ENCODE results near the gene CCDC136. TPM values are rescaled to one million over a fixed set of nuclear protein-coding genes. Genes with fewer than 3 reads are reported as not detected.

The CCDC136 gene
- total RNA-seq, 4 donors from 2014 or later = 0.61 to 15.8 (median 9.3) TPM

DNA sequence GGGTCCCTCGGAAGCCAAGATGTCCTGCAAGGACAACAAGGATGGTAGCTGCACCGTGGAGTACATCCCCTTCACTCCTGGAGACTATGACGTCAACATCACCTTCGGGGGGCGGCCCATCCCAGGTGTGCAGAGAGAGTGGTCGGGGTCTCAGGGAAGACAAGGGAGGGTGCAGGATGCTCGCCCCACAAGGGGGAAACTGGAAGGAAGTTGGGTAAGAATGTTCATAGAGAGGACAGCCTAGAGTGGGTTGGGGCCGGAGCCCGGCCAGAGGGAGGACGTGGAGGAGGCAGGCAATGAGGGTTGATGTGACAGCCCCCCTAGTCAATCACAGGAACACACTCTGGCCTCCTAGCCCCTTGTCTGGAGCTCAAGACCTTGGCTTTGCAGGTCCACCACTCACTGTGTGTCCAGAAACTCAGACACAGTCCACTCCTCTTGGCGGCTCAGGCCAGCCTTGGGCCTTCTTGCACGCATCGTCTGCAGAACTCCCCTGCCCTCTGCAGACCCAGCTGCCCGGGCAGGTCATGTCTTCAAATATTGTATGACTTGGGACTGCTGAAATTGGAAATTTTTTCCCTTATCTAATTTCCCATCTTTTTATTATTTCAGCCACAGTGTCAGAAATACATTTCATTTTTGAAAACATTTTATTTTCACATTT lies 55.1 kb downstream of the CCDC136 start:
- in situ Hi-C loops (cut with MboI; ENCODE audit: low sequenced_read_pairs in 4 of 4) (no loop called here), intact Hi-C loops (cut with DNase I; ENCODE audit: low total_unique reads) (no loop called here)
- peaks cover 6 to 13% of the 10 kb centered on the region in 2 donors for H3K4me1 ChIP-seq
- peaks cover 0 to 100% of the 10 kb centered on the region in 2 donors for H3K36me3 ChIP-seq
- no peaks in the 10 kb centered on the region for H3K9me3 ChIP-seq
- H3K27ac ChIP-seq = peak overlapping the region; percentile 92 to 99 (median 98)
- H3K4me3 ChIP-seq = no peak overlapping the region
- no peak for TF ChIP-seq POLR2A (IDR thresholded peaks at IDR 0.05)
- TF ChIP-seq, protein P1, sequence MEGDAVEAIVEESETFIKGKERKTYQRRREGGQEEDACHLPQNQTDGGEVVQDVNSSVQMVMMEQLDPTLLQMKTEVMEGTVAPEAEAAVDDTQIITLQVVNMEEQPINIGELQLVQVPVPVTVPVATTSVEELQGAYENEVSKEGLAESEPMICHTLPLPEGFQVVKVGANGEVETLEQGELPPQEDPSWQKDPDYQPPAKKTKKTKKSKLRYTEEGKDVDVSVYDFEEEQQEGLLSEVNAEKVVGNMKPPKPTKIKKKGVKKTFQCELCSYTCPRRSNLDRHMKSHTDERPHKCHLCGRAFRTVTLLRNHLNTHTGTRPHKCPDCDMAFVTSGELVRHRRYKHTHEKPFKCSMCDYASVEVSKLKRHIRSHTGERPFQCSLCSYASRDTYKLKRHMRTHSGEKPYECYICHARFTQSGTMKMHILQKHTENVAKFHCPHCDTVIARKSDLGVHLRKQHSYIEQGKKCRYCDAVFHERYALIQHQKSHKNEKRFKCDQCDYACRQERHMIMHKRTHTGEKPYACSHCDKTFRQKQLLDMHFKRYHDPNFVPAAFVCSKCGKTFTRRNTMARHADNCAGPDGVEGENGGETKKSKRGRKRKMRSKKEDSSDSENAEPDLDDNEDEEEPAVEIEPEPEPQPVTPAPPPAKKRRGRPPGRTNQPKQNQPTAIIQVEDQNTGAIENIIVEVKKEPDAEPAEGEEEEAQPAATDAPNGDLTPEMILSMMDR (IDR thresholded peaks at IDR 0.05 in 4 of 5, conservative IDR thresholded peaks at IDR 0.05 in 1 of 5) = no peak
- DNase-seq (no peak), ATAC-seq (no peak)
- H3K27me3 ChIP-seq = no peaks in the 10 kb centered on the region

DNA sequence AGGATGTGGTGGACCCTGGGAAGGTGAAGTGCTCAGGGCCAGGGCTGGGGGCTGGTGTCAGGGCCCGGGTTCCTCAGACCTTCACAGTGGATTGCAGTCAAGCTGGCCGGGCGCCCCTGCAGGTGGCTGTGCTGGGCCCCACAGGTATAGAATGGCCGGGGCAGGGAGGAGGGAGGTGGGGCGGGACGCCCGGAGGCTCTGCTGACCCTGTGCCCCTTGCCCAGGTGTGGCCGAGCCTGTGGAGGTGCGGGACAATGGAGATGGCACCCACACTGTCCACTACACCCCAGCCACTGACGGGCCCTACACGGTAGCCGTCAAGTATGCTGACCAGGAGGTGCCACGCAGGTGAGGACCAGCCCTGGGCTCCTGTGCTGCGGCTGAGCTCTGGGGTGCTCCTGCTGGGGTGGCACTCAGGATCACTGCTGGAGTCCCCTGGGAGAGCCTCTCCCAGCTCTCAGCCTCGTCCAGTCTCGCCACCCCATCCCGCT lies 56.0 kb downstream of the CCDC136 start:
- DNase-seq (no peak), ATAC-seq (no peak)
- no peak for TF ChIP-seq POLR2A (IDR thresholded peaks at IDR 0.05)
- TF ChIP-seq, protein P1 (IDR thresholded peaks at IDR 0.05 in 4 of 5, conservative IDR thresholded peaks at IDR 0.05 in 1 of 5) = no peak
- Histone ChIP-seq H3K27ac (peak overlapping the region; percentile 55 to 99 (median 96)), H3K4me3 (no peak overlapping the region), H3K36me3 (peaks cover 0 to 100% of the 10 kb centered on the region in 2 donors), H3K27me3 (no peaks in the 10 kb centered on the region), H3K4me1 (peaks cover 6 to 11% of the 10 kb centered on the region in 2 donors), H3K9me3 (no peaks in the 10 kb centered on the region)
- intact Hi-C loops (cut with DNase I; ENCODE audit: low total_unique reads) (no loop called here), in situ Hi-C loops (cut with MboI; ENCODE audit: low sequenced_read_pairs in 4 of 4) (no loop called here)

DNA sequence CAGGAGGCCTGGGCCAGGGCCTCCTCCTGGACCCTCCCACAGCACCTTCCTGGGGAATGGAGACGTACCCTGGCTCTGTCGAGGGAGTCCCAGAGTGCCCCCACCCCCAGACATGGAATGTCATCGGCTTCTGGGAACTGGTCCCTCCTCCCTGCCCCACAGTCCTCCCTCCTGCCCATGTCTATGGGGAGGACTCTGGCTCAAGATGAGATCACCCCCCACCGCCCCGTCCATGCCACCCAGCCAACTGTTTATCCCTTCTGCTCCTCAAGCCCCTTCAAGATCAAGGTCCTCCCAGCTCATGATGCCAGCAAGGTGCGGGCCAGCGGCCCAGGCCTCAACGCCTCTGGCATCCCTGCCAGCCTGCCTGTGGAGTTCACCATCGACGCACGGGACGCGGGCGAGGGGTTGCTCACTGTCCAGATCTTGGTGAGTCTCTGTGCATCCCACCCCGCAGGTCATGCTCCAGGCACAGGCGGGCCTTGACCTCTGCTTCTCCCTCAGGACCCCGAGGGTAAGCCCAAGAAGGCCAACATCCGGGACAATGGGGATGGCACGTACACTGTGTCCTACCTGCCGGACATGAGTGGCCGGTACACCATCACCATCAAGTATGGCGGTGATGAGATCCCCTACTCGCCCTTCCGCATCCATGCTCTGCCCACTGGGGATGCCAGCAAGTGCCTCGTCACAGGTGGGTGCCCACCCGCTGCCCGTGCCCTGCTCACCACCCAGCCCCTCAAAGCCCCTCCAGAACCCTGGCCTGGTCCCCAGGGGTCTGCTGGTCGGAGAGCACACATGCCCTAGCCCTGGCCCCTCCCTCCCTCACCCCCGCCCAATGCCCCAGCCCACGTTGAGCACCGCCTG lies 56.8 kb downstream of the CCDC136 start:
- no peaks in the 10 kb centered on the region for H3K27me3 ChIP-seq
- in situ Hi-C loops (cut with MboI; ENCODE audit: low sequenced_read_pairs in 4 of 4) = no loop called here
- TF ChIP-seq POLR2A (IDR thresholded peaks at IDR 0.05) = no peak
- TF ChIP-seq, protein P1 (IDR thresholded peaks at IDR 0.05 in 4 of 5, conservative IDR thresholded peaks at IDR 0.05 in 1 of 5) = no peak
- intact Hi-C loops (cut with DNase I; ENCODE audit: low total_unique reads) = no loop called here
- peak overlapping the region; percentile 55 to 99 (median 96) for H3K27ac ChIP-seq
- H3K36me3 ChIP-seq = peaks cover 0 to 100% of the 10 kb centered on the region in 2 donors
- ATAC-seq (no peak), DNase-seq (no peak)
- H3K9me3 ChIP-seq = no peaks in the 10 kb centered on the region
- H3K4me1 ChIP-seq = peaks cover 6% of the 10 kb centered on the region in 2 donors
- H3K4me3 ChIP-seq = no peak overlapping the region

DNA sequence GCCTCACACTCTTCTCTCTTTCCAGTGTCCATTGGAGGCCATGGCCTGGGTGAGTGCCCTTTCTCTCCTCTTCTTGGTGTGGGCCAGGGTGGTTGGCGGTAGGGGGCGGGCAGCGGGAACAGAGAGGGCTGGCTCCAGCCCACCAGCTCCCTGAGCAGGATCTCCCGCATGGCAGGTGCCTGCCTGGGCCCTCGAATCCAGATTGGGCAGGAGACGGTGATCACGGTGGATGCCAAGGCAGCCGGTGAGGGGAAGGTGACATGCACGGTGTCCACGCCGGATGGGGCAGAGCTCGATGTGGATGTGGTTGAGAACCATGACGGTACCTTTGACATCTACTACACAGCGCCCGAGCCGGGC lies 57.4 kb downstream of the CCDC136 start:
- no peak for TF ChIP-seq POLR2A (IDR thresholded peaks at IDR 0.05)
- TF ChIP-seq, protein P1 (IDR thresholded peaks at IDR 0.05 in 4 of 5, conservative IDR thresholded peaks at IDR 0.05 in 1 of 5) = no peak
- DNase-seq = no peak
- no peak for ATAC-seq
- Histone ChIP-seq H3K4me3 (no peak overlapping the region), H3K27me3 (no peaks in the 10 kb centered on the region), H3K4me1 (no peaks in the 10 kb centered on the region), H3K9me3 (no peaks in the 10 kb centered on the region), H3K36me3 (peaks cover 0 to 100% of the 10 kb centered on the region in 2 donors), H3K27ac (peak overlapping the region; percentile 55 to 99 (median 96))
- in situ Hi-C loops (cut with MboI; ENCODE audit: low sequenced_read_pairs in 4 of 4) = no loop called here
- intact Hi-C loops (cut with DNase I; ENCODE audit: low total_unique reads) = no loop called here
